Left renal pelvis (tissue), 4 donors: Measurements from ENCODE around the gene VTI1A. TPM values are rescaled to one million over a fixed set of nuclear protein-coding genes. Genes with fewer than 3 reads are reported as not detected.

Experiments
- DNase-seq, 4 donors: peaks; one replicate each; pipeline ENCODE4 v3.0.0-alpha.2; 2013; ENCODE audit warnings: low read depth in 4 of 4, low spot score in 3 of 4
- polyA plus RNA-seq, 4 donors: library from polyadenylated mRNA; unstranded; fragments of 120-200 nt; gene quantifications; one replicate each; pipeline ENCODE4 v1.2.1, GENCODE V29; 2013; ENCODE audit not compliant: insufficient read length in 4 of 4

The VTI1A gene
- polyA plus RNA-seq, 4 donors: 13.9 to 21.5 (median 20.5) TPM

- DNase-seq: no peak
Measured at GRCh38 chr10:112628951-112629609, 182.1 kb downstream of the VTI1A start.

- DNase-seq: no peak
Measured at GRCh38 chr10:112631501-112632400, 184.7 kb downstream of the VTI1A start.

- no peak for DNase-seq
Measured at GRCh38 chr10:112634096-112634830, 187.2 kb downstream of the VTI1A start.

GRCh38 chr10:112637901-112638300, 190.9 kb downstream of the VTI1A start:
- no peak for DNase-seq

- DNase-seq: no peak
Measured at GRCh38 chr10:112639298-112639697, 192.3 kb downstream of the VTI1A start.

GRCh38 chr10:112640638-112641037, 193.6 kb downstream of the VTI1A start:
- no peak for DNase-seq

- DNase-seq: no peak
Measured at GRCh38 chr10:112643600-112644264, 196.7 kb downstream of the VTI1A start.

GRCh38 chr10:112644265-112644645, 197.2 kb downstream of the VTI1A start:
- DNase-seq: no peak

- DNase-seq: no peak
Measured at GRCh38 chr10:112649006-112649821, 202.2 kb downstream of the VTI1A start.

GRCh38 chr10:112649822-112650152, 202.8 kb downstream of the VTI1A start:
- DNase-seq: no peak

GRCh38 chr10:112650588-112651030, 203.6 kb downstream of the VTI1A start:
- no peak for DNase-seq

GRCh38 chr10:112653215-112653614, 206.2 kb downstream of the VTI1A start:
- no peak for DNase-seq

GRCh38 chr10:112653851-112654250, 206.8 kb downstream of the VTI1A start:
- no peak for DNase-seq

- DNase-seq: no peak
Measured at GRCh38 chr10:112654794-112655193, 207.8 kb downstream of the VTI1A start.

- DNase-seq: no peak
Measured at GRCh38 chr10:112655722-112656121, 208.7 kb downstream of the VTI1A start.

- no peak for DNase-seq
Measured at GRCh38 chr10:112658465-112658864, 211.4 kb downstream of the VTI1A start.

GRCh38 chr10:112658900-112659638, 212.1 kb downstream of the VTI1A start:
- no peak for DNase-seq

GRCh38 chr10:112663234-112664125, 216.5 kb downstream of the VTI1A start:
- no peak for DNase-seq
